ENCODE results near the gene IL4R. TPM values are rescaled to one million over a fixed set of nuclear protein-coding genes. Genes with fewer than 3 reads are reported as not detected.
"Not testable (repeated sequence)": the region's sequence is repeated elsewhere in the genome, so short reads cannot be mapped to it uniquely, and the experiment has no call there.

IL4R gene
- total RNA-seq, 1 donor from 2014 or later: 74.2 TPM

DNA sequence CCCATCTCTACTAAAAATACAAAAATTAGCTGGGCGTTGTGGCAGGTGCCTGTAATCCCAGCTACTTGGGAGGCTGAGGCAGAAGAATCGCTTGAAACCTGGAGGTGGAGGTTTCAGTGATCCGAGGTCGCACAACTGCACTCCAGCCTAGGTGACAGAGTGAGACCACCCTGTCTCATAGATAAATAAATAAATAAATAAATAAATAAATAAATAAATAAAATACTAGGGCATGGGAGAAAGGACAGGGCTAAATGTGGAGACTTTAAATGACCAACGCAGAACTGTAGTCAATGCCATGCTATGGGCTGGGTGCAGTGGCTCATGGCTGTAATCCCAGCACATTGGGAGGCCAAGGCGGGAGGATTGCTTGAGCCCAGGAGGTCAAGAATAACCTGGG lies 25.5 kb upstream of the IL4R start:
- not testable (repeated sequence) for DNase-seq (ENCODE audit: low spot score)

DNA sequence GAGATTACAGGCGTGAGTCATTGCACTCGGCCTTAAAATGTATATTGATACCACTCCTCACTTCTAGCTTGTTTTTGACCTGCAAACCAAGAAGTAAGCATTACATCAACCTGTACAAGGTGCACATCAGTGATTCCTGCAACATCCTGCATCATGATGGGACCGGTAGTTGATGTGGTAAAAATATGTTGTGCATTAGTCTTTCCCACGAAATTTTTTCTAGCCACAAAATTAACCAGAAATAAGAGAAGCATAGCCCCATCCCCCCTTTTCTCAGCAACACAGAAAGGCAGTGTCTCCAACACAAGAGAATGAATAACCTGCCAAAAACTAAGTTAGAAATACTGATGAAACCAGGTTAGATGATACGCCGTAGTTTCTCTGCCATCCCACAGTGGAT lies 24.1 kb upstream of the IL4R start:
- no peak for DNase-seq (ENCODE audit: low spot score)

DNA sequence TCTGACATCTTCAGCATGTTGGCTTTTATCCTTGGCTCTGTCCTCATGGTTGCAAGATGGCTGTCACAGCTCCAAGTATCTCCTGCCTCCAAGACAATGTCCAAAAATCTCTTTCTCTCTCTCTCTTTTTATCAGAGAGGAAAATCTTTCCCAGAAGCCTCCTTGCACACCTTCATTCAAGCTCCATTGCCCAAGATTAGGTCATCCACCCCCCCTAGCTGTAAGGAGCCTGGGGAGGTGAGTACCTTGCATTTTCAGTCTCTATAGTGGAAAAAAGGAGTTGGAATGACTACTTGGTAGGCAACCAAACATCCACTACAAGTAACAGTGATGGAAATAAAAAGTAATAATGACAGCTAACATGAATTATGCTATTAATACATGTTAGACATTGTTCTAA lies 23.2 kb upstream of the IL4R start:
- no peak for DNase-seq (ENCODE audit: low spot score)

DNA sequence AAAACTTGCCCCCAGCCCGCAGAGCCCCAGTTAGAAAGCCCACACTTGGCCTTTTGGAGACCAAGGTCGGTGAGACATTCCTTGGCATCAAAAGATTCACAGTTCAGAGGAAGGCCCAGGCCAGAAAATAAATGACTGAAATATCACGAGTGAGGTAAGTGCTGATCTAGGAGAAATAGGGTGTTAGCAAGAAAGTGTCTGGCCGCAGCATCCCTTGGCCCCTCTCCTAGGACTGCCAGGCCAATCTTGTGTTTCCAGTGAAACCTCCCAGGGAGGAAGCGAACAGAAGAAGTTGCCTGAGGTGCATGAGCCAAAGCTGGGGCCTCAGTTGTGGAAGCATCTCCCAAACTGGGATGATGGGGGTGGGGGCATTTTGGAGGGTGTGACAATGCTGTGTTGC lies 22.7 kb upstream of the IL4R start:
- no peak for DNase-seq (ENCODE audit: low spot score)

DNA sequence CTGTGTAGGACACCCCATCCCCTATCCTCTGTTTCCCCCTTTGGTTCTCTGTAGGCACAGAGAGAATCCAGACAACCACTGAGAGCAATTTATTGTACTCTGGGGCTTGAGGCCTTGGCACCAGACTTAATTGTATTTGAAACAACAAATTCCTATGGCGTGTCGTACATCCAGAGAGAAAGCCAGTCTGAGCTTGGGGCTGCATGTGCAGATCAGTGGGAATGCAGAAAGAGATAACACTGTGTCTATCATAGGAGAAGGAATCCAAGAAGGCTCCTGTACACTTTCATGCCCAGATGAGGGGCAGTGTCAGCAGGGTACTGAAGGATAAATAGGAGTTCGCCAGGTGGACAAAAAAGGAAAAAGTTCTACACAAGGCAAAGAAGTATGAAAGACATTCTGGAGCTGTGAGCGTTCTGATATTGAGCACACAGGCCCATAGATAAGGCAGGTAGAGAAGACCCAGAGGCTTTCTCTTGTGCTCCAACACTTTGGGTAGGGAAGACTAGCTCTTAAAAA lies 22.0 kb upstream of the IL4R start:
- no peak for DNase-seq (ENCODE audit: low spot score)

DNA sequence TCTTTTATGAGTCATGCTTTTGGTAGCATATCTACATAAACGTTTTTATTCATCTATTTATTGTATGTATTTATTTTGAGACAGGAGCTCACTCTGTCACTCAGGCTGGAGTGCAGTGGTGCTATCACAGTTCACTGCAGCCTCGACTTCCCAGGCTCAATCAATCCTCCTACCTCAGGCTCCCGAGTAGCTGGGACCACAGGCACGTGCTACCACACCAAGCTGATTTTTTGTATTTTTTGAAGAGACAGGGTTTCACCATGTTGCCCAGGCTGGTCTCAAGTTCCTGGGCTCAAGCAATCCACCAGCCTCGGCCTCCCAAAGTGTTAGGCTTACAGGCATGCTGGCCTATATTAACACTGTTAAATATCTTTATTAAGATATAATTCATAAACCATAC lies 20.4 kb upstream of the IL4R start:
- no peak for DNase-seq (ENCODE audit: low spot score)

DNA sequence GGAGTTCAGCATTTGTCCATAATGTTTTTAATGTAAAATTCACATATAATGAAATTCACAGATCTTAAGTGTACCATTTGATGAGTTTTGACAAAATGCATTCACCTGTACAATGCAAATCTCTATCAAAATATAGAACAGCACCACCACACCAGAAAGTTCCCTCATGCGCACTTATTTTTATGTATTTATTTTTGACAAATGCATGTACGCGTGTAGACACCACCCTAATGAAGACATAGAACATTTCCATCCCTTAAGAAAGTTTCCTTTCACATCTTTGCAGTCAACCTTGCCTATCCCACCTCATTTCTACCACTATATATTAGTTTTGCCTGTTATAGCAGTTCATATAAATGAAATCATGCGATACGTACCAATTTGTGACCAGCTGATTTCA lies 15.6 kb upstream of the IL4R start:
- no peak for DNase-seq (ENCODE audit: low spot score)

DNA sequence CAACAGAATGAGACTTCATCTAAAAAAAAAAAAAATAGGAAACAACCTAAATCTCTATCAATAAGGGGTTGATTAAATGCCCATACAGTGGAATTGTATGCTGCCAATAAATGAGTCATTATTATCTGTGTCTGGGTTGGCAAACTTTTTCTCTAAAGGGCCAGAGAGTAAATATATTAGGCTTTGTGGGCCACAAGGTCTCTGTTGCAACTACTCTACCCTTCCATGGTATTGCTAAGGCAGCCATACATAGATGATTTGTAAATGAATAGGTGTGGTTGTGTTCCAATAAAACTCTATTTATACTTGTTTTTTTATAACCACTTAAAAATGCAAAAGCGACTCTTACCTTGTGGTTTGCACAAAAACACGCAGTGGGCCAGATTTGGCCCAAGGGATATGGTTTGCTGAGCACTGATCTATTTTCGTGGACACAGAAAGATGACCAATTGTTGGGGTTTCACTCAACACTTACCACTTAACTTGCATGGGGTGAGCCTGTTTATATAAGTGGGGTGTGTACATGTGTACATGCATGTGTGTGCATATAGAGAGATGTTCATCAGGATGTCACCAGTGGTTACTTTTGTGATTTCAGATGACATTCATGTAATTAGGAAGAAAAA lies 12.4 kb upstream of the IL4R start:
- DNase-seq (ENCODE audit: low spot score): no peak

DNA sequence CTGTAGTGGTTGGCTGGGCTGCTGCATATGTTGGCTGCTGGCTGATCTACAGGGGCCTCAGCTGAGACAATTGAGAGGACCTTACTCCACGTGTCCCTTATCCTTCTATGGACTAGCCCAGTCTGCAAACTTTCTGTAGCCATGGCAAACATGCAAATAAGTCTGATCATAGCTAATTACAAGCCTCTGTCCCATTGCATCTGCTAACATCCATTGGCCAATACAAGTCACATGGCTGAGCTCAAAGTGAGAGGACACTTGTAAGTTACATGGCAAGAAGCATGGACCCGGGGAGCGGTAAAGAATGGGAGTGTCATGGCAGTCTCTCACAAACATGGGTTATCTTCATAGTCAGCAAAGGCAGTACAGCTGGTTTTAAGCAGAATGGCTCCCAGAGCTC lies 11.6 kb upstream of the IL4R start:
- no peak for DNase-seq (ENCODE audit: low spot score)

DNA sequence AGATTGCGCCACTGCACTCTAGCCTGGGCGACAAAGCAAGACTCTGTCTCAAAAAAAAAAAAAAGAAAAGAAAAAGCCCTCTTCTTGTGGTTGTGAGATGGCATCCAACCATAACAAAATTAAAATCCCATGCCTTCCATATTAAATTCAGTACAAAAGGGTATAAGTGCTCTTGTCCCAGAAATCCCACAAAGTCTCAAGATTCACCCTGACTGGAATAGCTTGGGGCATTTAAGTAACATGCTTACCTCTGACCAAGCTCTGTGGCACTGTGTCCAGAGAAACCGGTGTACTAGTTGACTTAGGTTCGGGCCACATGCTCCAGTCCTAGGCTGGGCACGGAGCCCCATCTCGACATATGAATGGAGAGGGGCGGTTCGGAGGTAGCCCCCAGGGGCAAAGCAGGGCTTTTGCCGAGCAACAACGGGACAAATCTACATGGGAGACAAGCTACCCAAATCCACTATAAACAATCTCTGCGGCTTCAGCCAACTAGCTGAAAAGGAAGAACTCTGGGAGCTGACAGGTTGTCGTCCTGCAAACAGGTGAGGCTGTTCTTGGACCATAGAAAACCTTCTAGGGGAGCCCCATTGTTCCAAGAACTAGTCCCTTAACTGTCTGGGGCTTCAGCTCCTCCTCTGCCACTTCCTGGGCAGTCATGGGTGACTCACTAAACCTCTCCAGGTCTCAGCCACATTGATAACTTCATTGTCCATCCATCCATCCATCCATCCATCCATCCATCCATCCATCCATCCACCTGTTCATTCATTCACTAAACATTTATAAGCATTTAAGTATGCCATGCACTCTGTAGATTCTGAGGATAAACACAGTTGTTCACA lies 10.3 kb upstream of the IL4R start:
- no peak for DNase-seq (ENCODE audit: low spot score)

DNA sequence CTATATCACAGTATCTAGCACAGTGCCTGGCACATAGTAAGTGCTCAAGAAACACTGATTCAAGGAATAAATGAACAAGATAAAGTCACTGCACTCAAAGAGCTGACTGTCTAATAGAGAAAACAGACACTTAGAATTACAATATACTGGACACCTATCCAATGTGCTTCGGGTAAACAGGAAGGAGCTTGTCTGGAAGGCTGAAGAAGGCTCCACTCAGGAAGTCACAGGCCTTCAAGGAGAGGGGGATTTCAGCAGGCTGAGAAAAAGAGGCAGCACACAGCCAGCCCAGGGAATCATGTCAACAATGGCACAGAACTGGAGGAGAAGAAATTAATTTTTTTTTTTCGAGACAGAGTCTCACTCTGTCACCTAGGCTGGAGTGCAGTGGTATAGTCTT lies 9.7 kb upstream of the IL4R start:
- no peak for DNase-seq (ENCODE audit: low spot score)

DNA sequence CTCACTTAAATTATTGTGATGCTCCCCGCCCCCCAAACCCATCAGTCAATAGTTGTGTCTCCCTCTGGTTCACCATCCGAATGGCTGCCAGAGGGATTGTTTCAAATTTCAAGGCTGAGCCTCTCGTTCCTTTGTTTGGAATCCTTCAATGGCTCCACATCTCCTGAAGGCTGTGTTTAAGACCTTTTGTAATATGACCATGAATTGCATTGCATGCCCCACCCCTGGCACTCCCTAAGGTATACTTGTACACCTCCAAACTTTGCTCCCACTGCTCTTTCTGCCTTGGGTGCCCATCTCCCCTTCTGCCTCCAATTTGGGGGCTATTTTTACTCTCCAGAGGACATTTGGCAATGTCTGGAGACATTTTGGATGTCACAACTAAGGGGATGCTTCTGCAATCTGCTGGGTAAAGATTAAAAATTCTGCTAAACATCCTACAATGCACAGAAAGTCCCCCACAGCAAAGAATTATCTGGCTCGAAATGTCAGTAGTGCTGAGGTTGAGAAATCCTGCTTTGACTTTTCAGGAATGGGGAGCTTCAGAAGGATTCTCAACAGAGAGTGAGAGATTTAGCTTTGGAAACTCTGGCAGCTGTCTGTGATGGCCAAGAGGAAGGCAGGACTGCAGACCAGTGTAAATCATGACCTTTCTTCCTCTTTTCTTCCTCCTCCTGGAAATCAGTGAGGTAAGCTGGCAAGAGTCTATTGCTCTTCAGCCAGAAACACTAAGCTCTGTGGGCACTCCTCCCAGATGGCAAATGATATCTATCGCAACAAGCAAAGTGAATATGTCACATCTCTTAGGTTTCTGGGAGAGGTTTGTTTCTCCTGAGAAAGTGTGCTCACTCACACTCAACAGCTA lies 8.7 kb upstream of the IL4R start:
- DNase-seq (ENCODE audit: low spot score): no peak

DNA sequence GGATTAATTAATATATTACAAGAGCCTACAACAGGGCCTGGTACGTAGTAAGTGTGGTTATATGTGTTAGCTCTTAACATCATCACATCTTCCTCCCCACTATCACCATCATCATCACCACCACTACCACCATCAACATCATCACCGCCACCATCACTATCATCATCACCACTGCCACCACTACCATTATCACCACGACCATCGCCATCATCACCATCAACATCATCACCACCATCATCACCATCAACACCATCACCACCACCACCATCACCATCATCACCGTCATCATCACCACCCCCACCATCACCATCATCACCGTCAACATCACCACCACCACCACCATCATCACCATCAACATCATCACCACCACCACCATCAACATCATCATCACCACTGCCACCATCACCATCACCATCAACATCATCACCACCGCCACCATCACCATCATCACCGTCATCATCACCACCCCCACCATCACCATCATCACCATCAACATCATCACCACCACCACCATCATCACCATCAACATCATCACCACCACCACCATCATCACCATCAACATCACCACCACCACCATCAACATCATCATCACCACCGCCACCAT lies 7.8 kb upstream of the IL4R start:
- DNase-seq (ENCODE audit: low spot score): no peak

DNA sequence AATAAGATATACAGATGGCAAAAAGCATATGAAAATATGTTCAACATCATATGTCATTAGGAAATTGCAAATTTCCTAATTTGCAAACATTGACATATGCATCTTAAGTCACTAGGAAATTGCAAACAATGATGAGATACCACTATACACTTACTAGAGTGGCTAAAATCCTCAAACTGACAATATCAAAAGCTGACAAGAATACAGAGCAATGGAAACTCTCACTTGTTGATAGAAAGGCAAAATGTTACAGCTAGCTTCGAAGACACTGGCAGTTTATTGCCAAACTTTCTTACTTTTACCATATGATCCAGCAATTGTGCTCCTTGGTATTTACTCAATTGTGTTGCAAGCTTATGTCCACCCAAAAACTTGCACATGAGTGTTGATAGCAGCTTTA lies 5.0 kb upstream of the IL4R start:
- DNase-seq (ENCODE audit: low spot score): no peak

DNA sequence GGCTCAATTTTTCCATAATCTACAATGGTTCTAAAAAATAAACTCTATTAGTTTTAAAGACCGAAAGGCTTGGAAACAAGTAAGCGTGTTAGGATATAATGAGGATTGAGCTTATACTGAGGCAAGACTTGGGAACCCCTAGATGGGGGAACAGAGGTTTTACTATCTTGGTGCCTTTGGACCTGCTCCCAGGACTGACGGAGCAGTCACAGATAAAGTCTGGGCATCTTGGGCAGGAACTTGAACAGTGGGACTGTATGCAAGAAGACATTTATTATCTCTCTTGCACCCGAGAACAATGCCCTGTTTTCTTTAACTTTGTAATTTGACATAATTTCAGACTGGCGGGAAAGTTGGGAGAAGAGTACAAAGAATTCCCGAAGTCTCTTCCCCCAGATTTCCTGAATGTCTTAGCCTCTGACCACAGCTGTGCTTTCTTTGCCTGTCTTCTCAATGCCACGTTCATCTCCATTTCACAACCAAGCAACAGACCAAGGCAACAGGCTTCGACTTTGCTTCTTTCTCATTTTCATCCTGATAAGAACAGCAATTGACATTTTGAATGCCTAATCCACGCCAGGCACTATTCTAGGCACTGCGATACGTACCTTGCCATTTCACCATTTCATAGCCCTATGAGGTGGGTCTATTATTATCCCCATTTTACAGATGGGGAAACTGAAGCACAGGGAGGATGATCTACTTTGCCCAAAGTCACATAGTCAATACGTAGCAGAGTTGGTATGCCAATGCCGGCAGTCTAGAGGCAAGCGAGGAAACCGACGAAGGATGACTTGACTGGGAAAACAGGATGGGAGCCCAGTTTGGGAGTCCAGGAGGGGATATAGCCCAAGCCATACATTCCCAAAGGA lies 3.0 kb upstream of the IL4R start:
- no peak for DNase-seq (ENCODE audit: low spot score)

DNA sequence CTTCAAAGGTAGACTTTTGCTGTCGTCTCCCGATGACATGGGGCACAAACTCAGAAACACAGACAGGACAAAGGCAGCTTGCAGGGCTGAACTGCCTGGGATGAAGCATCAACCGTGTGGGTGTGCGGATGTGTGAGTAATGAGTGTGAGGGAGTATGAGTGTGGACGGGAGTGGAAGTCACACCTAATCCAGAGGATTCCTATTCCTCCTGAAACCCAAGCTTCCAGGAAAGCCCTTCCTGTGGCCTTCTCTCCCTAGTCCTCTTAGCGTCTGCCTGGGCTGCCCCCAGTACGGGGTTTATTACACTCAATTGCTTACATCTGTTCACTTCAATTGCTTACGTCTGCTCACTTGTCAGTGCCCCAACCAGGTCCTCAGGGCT lies 2.3 kb upstream of the IL4R start:
- no peak for DNase-seq (ENCODE audit: low spot score)

DNA sequence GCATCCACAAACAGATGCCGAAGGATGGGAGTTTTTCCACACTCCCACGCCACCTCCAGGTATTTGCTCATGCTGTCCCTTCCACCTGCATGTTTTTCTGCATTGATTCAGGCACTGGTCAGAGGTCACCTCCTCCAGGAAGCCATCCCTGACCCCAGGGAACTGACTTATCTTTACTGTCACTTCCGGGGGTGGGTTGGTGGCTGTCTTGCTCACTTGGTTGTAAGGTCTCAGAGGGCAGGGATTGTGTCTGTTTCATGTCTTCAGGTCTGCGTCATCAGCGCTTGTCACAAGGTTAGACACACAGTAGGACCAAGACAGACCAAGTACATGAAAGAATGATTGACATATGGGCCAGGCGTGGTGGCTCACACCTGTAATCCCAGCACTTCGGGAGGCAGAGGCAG lies 1.9 kb upstream of the IL4R start:
- DNase-seq (ENCODE audit: low spot score): no peak

DNA sequence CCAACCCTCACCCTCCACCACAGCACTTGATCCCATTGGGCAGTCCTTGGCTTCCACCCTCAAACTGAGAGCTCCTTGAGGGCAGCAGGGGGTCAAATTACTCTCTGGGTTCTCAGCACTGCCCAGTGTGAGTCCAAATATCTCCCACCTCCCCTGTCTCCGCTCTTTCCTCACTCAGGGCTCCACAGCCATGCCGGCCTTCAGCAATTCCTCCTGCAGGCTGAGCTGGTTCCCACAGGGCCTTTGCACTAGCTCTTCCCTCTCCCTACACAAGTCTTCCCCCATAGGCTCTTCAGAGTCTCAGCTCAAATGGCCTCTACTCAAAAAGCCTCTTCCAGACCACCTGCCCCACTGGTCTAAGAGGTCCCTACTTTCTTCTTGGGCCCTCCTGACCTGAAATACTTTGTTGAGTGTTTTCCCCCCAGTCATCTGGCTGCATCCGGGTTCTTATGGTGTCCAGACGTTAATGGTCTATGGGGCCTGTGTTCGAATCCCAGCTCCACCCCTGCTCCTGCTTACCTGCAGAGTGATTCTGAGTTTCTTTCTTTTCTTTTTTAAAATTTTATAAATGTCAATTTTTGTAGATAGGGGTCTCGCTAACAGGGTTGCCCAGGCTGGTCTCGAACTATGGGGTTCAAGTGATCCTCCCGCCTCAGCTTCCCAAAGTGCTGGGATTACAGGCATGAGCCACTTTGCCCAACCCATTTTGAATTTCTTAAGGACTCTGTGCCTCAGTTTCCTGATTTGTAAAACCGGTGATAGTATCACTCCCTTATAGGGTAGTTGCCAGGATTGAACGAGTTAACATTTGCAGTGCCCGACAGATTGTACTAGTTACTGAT lies 973 bp upstream of the IL4R start:
- no peak for DNase-seq (ENCODE audit: low spot score)

DNA sequence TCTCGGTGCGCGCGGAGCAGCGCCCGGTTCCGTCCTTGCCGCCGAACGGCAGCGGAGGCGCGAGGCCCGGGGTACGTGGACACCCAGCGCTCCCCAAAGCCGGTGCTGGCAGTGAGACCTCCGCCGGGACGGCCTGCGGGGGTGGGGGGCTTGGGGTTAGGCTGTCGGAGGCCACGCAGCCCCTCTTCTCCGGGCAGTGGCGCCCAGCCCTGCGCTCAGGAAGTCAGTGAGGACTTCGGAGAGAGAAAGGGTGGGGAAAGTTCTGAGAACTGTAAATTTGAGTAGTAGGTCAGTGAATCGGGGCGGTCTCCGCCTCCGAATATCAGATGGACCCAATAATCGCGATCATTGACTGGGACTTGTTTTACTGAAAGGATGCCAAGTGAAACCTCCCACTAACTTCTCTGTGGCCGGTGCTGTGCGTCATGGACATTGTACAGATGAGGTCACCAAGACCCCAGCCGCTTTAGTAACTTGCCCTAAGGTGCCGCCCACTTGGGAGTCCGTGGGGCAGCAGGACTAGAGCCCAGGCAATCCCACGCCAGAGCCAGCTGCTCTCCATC lies 468 bp downstream of the IL4R start:
- peak; percentile 64 for DNase-seq (ENCODE audit: low spot score)

DNA sequence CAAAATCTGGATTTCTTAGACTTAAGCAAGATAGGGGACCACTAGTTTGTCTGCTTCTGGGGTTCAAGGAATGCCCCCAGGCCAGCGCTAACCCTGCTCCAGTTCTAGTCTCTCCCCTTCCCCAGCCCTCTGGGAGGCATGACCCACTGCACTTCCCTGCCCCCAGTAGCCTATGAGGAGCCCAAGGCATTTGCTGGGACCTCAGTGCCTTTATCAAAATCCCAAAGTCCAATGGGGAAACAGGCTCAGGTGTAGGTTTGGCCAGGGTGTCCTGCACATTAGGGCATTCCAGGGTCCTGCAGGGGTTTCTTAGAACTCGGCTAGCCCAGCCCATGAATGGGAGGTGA lies 1.2 kb downstream of the IL4R start:
- no peak for DNase-seq (ENCODE audit: low spot score)

Measured in mucosa of gallbladder (tissue), 1 donor.